ENCODE results near the gene KLHDC10.
"Not testable (repeated sequence)": the region's sequence is repeated elsewhere in the genome, so short reads cannot be mapped to it uniquely, and the experiment has no call there.

The KLHDC10 gene

GRCh38 chr7:130160455-130160854, 90.1 kb downstream of the KLHDC10 start:
- no peak for DNase-seq

DNA sequence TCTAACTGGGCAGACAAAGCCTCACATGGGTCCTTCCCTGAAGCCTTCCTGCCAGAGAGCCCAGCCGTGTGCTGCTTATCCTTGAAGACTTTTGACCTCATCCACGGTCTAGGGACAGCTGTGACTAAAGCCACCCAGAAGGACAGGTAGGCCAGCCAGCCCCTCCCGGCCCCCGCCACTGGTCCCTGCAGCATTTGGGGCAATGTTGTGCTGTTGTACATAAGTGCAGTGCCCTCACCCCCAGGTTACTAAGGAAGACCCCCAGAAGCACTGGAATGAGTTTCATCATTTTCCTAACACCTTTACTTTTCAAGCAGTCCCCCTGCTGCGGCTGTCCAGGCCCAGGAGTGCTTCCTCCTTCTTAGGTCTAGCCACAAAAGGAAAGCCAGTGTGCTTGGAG, 91.9 kb downstream of the KLHDC10 start:
- no peak for DNase-seq

- DNase-seq = no peak
These were observed 104.1 kb downstream of the KLHDC10 start for GRCh38 chr7:130174237-130174959.

DNA sequence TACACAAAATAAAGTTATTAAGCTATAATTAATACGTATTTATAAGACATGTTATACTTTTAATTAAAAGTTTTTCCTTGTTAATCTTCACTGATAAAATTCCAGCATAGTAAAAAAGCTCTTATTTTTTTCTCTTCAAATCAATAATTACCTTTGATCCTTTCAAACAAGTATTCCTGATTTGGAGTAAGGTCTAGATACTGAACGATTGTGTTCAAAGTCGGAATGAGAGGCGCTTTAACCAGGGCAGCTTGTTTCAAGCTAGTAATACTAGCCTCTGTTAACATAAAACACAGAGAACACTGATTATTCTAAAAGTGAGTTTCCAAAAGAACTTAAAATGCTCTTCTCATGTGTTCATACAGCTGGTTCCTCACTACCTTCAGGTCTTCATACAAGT, 107.9 kb downstream of the KLHDC10 start:
- no peak for DNase-seq

DNA sequence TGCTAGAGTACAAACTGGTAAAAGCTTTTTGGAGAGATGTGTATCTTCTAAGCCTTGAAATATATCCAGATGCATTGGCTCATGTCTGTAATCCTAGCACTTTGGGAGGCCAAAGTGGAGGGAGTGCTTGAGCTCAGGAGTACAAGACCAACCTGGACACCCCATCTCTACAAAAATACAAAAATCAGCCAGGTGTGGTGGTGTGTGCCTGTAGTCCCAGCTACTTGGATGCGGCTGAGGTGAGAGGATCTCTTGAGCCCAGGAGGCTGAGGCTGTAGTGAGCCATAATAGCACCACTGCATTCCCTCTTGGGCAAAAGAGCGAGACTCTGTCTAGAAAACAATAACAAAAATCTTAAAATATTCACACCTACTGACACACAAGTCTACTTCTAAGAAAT, 109.3 kb downstream of the KLHDC10 start:
- DNase-seq = no peak

DNA sequence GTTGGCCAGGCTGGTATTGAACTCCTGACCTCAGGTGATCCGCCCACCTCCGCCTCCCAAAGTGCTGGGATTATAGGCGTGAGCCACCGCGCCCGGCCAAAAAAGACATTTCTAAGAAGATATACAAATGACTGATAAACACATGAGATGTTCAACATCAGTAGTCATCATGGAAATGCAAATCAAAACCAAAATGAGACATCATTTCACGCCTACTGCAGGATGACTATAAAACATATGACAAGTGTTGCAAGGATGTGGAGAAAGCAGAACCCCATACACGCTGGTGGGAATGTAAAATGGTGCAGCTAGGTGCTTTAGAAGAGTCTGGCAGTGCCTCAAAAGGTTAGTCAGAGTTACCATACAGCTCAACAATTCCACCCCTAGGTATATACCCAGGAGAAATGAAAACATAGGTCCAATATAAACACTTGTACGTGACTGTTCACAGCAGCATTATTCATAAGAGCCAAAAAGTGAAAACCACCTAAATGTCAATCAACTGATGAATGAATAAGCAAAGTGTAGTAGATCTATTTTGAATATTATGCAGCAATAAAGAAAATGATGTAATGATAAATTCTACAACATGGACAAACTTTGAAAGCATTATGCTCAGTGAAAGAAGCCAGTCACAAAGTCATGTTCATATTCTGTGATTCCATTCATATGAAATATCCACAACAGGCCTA, 110.4 kb downstream of the KLHDC10 start:
- DNase-seq = no peak

DNA sequence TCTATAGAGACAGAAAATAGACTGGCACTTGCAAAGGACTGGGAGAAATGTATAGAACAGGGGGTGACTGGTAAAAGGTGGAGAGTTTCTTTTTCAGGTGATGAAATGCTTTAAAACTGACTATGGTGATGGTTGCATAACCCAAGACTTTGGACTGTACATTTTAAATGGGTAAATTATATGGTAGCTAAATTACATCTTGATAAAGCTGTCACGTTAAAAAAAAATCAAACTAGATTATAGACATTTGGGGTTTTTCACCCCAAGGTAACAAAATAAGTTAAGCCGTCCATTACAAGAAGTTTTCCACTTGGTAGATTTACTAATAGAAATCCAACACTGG, 110.9 kb downstream of the KLHDC10 start:
- no peak for DNase-seq

- no peak for DNase-seq
These were observed 112.7 kb downstream of the KLHDC10 start for GRCh38 chr7:130182990-130183389.

DNA sequence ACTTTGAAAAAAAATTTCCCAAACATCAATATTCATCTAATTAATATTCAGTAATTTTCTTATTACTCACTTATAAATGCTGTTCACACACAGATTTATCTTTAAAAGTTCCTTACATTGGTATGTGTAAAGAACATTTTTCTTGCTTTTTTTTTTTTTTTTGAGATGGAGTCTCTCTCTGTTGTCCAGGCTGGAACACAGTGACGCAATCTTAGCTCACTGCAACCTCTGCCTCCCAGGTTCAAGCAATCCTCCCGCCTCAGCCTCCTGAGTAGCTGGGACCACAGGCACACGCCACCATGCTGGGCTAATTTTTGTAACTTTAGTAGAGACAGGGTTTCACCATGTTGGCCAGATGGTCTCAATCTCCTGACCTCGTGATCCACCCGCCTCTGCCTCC, 114.0 kb downstream of the KLHDC10 start:
- not testable (repeated sequence) for DNase-seq

Data from CD4-positive, alpha-beta T cell treated with Interleukin-4 for 4 hours (primary cell).